ENCODE data around the gene BUB3.

DNA sequence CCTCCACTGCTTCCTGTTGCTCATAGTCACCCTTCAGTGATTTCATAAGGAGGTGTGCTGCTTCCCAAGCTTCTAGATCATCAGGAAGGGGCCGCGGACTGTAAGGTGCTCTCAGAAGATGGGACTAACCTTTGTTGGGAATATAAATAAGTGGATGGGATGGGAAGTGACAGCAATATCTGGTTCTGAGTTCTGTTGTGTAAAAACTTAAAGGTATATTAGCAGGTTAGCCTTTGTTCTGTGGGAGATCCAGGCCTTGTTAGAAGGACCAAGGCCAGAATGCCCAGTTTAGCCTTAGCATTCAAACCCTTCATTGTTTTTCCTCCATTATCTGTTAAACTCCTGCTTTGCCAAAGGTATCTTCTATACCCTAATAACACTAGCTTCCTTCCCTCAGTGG, 12.4 kb downstream of the BUB3 start:
- no peak for TF ChIP-seq EZH2 (IDR thresholded peaks at IDR 0.05; ENCODE audit: low read depth, unreplicated experiment)
- no peak for TF ChIP-seq POLR2AphosphoS5 (IDR thresholded peaks at IDR 0.05; ENCODE audit: low read depth)
- TF ChIP-seq CTCF (conservative IDR thresholded peaks at IDR 0.05; ENCODE audit: low read depth in 2 of 2): no peak
- no peak for TF ChIP-seq EZH2phosphoT487 (IDR thresholded peaks at IDR 0.05; ENCODE audit: unreplicated experiment)
- TF ChIP-seq ZNF114 (CRISPR knock-in tag; IDR thresholded peaks at IDR 0.05): no peak
- TF ChIP-seq, protein P1, sequence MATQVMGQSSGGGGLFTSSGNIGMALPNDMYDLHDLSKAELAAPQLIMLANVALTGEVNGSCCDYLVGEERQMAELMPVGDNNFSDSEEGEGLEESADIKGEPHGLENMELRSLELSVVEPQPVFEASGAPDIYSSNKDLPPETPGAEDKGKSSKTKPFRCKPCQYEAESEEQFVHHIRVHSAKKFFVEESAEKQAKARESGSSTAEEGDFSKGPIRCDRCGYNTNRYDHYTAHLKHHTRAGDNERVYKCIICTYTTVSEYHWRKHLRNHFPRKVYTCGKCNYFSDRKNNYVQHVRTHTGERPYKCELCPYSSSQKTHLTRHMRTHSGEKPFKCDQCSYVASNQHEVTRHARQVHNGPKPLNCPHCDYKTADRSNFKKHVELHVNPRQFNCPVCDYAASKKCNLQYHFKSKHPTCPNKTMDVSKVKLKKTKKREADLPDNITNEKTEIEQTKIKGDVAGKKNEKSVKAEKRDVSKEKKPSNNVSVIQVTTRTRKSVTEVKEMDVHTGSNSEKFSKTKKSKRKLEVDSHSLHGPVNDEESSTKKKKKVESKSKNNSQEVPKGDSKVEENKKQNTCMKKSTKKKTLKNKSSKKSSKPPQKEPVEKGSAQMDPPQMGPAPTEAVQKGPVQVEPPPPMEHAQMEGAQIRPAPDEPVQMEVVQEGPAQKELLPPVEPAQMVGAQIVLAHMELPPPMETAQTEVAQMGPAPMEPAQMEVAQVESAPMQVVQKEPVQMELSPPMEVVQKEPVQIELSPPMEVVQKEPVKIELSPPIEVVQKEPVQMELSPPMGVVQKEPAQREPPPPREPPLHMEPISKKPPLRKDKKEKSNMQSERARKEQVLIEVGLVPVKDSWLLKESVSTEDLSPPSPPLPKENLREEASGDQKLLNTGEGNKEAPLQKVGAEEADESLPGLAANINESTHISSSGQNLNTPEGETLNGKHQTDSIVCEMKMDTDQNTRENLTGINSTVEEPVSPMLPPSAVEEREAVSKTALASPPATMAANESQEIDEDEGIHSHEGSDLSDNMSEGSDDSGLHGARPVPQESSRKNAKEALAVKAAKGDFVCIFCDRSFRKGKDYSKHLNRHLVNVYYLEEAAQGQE (IDR thresholded peaks at IDR 0.05; ENCODE audit: unreplicated experiment): no peak
- no peak for TF ChIP-seq CREB1 (CRISPR knock-in tag; IDR thresholded peaks at IDR 0.05; ENCODE audit: low read depth)
- no peak for TF ChIP-seq NANOG (IDR thresholded peaks at IDR 0.05; ENCODE audit: borderline replicate concordance)
- TF ChIP-seq ETS1 (IDR thresholded peaks at IDR 0.05): no peak
